ENCODE data around the gene SERPING1.
"Not testable (repeated sequence)": the region's sequence is repeated elsewhere in the genome, so short reads cannot be mapped to it uniquely, and the experiment has no call there.

SERPING1 gene

DNA sequence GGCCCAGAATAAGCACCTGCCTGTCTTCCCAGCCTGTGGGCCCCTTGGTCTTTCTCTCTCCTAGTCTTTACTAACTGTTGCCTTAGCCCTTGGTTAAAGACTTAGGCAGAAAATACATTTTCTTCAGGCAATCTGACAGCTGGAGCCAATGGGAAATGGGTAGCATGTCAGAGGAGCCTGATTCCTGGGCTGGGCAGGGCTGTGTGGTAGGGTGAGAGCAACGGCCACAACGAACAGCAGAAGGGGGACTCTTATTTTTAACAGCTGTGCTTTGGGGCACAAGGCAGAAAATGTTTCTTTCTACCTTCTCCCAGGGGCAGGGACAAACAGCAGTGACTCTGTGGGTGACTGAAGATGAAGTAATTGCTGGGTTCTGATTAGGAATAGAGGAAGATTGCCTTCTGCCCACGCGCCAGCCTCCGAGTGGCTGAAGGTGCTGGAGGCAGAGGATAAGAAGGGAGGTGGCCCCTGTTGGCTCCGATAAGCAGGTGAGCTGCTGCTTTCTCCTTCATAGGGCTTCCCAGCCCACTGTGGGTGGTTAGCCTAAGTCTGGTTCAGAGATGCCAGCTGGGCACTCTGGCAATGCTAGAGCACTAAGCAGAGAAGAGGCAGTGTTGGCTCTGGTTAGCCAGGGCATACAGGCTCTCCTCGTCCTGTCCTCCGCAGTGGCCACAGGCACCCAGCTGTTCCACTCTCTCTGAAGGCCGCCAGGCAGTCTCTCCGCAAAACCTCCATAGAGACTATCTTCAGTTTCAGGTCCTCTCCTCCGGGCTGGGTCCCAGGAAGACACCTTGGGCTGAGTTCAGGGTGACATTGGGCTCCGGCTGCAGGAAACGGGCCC, 50.7 kb downstream of the SERPING1 start:
- TF ChIP-seq, protein P1, sequence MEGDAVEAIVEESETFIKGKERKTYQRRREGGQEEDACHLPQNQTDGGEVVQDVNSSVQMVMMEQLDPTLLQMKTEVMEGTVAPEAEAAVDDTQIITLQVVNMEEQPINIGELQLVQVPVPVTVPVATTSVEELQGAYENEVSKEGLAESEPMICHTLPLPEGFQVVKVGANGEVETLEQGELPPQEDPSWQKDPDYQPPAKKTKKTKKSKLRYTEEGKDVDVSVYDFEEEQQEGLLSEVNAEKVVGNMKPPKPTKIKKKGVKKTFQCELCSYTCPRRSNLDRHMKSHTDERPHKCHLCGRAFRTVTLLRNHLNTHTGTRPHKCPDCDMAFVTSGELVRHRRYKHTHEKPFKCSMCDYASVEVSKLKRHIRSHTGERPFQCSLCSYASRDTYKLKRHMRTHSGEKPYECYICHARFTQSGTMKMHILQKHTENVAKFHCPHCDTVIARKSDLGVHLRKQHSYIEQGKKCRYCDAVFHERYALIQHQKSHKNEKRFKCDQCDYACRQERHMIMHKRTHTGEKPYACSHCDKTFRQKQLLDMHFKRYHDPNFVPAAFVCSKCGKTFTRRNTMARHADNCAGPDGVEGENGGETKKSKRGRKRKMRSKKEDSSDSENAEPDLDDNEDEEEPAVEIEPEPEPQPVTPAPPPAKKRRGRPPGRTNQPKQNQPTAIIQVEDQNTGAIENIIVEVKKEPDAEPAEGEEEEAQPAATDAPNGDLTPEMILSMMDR (IDR thresholded peaks at IDR 0.05; ENCODE audit: insufficient read depth, low read length, poor library complexity, severe bottlenecking): no peak
- no peak for DNase-seq (ENCODE audit: extremely low read depth, insufficient read length)
- Histone ChIP-seq H3K27me3 (replicated peaks; ENCODE audit: control insufficient read depth, insufficient read depth, low read length) (peaks cover 3% of the 10 kb centered on the region), H3K4me3 (replicated peaks; ENCODE audit: low read depth, low read length) (no peak overlapping the region), H3K36me3 (ENCODE audit: control insufficient read depth, insufficient read depth, low read length) (no peaks in the 10 kb centered on the region)

DNA sequence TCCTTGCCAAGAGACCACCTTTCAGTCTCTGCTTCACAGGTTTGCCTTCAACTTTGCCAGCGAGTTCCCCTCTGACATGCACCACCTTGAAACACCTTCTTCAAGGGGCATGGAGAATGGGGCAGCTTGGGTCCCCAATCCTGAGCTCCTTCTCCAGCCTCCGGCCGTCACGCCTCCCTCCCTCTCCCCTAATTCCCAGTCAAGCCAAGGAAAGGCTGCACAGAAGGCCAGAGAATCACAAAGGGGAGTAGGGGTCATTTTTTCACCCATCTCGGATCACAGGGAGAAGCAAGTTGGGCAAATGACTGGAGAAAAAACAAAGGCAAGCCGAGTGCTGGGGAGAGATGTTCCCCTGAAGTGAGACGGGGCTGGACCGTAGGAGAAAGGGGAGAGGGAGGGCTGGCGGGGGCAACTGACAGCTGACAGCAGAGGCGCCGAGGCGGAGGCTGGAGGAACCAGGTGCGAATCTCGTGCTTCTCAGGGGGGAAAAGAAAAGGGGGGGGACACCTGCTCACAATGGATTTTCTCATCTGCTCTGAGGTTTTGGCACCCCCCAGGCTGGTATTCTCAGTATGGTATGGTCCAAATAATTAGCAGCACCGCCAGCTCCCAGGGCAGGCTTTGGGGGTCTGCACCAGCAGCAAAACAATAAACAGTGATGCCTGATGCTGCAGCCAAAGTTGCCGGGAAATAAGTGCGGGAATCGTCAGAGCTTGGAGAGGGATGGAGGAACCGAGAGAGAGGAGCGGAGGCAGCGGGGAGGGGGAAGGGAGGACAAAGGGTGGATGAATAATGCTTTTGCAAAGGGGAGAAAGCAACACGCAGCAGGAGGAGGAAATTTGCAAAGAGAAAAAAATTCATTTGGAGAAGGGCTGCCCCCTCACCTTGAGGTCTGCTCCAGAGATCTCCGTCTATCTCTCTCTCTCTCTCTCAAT, 51.6 kb downstream of the SERPING1 start:
- DNase-seq (ENCODE audit: extremely low read depth, insufficient read length): no peak
- H3K27me3 ChIP-seq (replicated peaks; ENCODE audit: control insufficient read depth, insufficient read depth, low read length): peaks cover 3% of the 10 kb centered on the region
- no peak overlapping the region; the same call in 1 of the 2 replicates for H3K4me3 ChIP-seq (replicated peaks; ENCODE audit: low read depth, low read length)

DNA sequence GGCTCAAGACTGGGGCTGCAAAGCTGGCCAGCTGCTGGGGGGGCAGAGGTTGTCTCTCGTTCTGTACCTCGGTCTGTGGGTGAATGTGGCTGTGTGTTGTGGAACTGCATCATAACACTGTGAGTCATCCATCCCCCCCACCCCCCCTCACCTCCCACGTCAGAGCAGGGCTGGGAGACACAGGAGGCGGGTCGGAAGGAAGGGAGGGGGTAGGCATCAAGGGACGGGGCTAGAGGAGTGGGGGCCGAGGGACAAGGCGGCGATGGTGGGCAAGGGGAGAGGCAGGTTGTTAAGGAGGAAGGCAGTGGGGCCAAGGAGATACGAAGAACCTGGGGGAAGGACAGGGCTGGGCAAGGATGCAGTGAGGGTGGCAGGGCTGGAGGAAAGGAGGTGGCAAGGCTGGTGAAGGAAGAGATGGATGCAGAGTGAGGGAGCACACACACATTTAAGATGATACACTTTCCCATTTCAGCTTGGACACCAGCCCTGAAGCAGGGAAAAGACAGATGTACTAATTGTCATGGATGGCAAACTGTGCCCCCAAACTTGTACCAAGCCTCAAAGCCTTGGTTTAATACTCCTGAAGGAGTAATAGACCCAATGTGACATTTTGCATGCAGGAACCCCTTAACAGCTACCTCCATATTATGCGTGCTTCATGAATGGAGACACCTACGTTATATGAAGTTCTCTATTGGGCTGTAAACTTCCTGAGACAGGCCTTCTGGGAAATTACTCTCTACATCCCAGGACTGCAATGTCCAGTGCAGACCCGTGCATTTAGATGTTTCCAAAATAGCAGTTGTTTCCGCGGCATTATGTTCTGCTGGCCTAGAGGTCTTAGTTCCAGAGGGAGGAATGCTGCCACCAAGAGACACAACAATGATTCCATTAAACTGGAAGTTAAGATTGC, 52.6 kb downstream of the SERPING1 start, which contains the start of gene YPEL4:
YPEL4 (minus strand) TSS at position 87 of the 913 bp plus-strand sequence. CDS start 2,805 bp downstream, outside the sequence.
- no peaks in the 10 kb centered on the region for H3K36me3 ChIP-seq (ENCODE audit: control insufficient read depth, insufficient read depth, low read length)
- H3K27me3 ChIP-seq (replicated peaks; ENCODE audit: control insufficient read depth, insufficient read depth, low read length): peaks cover 3% of the 10 kb centered on the region
- no peak within 1 kb of the TSS; the same call in 1 of the 2 replicates for H3K4me3 ChIP-seq (replicated peaks; ENCODE audit: low read depth, low read length)
- no peak for DNase-seq (ENCODE audit: extremely low read depth, insufficient read length)
- TF ChIP-seq, protein P1 (IDR thresholded peaks at IDR 0.05; ENCODE audit: insufficient read depth, low read length, poor library complexity, severe bottlenecking): no peak

More for the DNA sequence above, 51.6 kb downstream of the SERPING1 start:
- H3K36me3 ChIP-seq (ENCODE audit: control insufficient read depth, insufficient read depth, low read length): no peaks in the 10 kb centered on the region
- TF ChIP-seq, protein P1 (IDR thresholded peaks at IDR 0.05; ENCODE audit: insufficient read depth, low read length, poor library complexity, severe bottlenecking): no peak

DNA sequence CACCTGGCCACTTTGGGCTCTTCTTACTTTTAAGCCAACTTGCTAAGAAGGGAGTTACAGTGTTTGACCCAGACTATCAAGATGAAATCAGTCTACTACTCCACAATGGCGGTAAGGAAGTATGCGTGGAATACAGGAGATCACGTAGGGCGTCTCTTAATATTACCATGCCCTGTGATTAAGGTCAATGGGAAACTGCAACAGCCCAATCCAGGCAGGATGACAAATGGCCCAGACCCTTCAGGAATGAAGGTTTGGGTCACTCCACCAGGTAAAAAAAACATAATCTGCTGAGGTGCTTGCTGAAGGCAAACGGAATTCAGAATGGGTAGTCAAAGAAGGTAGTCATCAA, 53.2 kb downstream of the SERPING1 start:
- Histone ChIP-seq H3K27me3 (replicated peaks; ENCODE audit: control insufficient read depth, insufficient read depth, low read length) (peaks cover 3% of the 10 kb centered on the region), H3K4me3 (replicated peaks; ENCODE audit: low read depth, low read length) (no peak overlapping the region), H3K36me3 (ENCODE audit: control insufficient read depth, insufficient read depth, low read length) (no peaks in the 10 kb centered on the region)
- TF ChIP-seq, protein P1 (IDR thresholded peaks at IDR 0.05; ENCODE audit: insufficient read depth, low read length, poor library complexity, severe bottlenecking): no peak
- DNase-seq (ENCODE audit: extremely low read depth, insufficient read length): no peak

DNA sequence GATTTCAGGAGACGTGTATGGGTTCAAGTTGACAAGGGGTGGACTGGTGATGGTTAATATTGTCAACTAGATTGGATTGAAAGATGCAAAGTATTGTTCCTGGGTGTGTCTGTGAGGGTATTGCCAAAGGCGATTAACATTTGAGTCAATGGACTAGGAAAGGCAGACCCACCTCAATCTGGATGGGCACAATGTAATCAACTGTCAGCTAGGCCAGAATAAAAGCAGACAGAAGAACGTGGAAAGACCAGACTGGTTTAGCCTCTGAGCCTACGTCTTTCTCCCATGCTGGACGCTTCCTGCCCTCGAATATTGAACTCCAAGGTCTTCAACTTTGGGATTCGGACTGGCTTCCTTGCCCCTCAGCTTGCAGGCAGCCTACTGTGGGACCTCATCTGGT, 53.9 kb downstream of the SERPING1 start:
- DNase-seq (ENCODE audit: extremely low read depth, insufficient read length): no peak
- no peak overlapping the region for H3K4me3 ChIP-seq (replicated peaks; ENCODE audit: low read depth, low read length)
- H3K36me3 ChIP-seq (ENCODE audit: control insufficient read depth, insufficient read depth, low read length): no peaks in the 10 kb centered on the region
- H3K27me3 ChIP-seq (replicated peaks; ENCODE audit: control insufficient read depth, insufficient read depth, low read length): peaks cover 1% of the 10 kb centered on the region
- TF ChIP-seq, protein P1 (IDR thresholded peaks at IDR 0.05; ENCODE audit: insufficient read depth, low read length, poor library complexity, severe bottlenecking): no peak

DNA sequence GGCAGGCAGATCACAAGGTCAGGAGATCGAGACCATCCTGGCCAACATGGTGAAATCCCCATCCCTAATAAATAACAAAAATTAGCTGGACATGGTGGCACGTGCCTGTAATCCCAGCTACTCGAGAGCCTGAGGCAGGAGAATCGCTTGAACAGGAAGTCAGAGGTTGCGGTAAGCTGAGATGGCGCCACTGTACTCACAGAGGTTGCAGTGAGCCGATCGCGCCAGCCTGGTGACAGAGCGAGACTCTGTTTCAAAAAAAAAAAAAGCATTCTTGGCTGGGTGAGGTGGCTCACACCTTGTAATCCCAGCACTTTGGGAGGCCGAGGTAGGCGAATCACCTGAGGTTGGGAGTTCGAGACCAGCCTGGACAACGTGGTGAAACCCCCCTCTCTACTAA, 54.7 kb downstream of the SERPING1 start:
- not testable (repeated sequence) for H3K36me3 ChIP-seq (ENCODE audit: control insufficient read depth, insufficient read depth, low read length); H3K27me3 ChIP-seq (replicated peaks; ENCODE audit: control insufficient read depth, insufficient read depth, low read length); DNase-seq (ENCODE audit: extremely low read depth, insufficient read length); H3K4me3 ChIP-seq (replicated peaks; ENCODE audit: low read depth, low read length)
